Tibial nerve (tissue), 4 donors: ENCODE measurements around the gene PICK1. TPM values are rescaled to one million over a fixed set of nuclear protein-coding genes. Genes with fewer than 3 reads are reported as not detected.
A peak's percentile ranks its signal among the peaks of the same experiment; 100 is the strongest.

Experiments used
- DNase-seq, 2 donors: peaks; one replicate each; pipeline ENCODE4 v3.0.0-alpha.2; 2019; ENCODE audit warnings: low spot score in 2 of 2
- H3K27ac ChIP-seq, 4 donors: fragments of 200-600 bp; sonication (generic) in 3 of 4; one replicate each; pipeline ENCODE4 v1.5.1; 2017 to 2019; ENCODE audit warnings: mild to moderate bottlenecking in 1 of 4
- H3K27me3 ChIP-seq, 2 donors: fragments of 200-600 bp; sonication (generic) in 1 of 2; one replicate each; pipeline versions ENCODE4 v1.5.1 to v1.6.0; 2017 to 2019
- H3K36me3 ChIP-seq, 3 donors: fragments of 200-600 bp; sonication (generic); one replicate each; pipeline ENCODE4 v1.5.1; 2018 to 2019
- H3K4me1 ChIP-seq, 4 donors: fragments of 200-600 bp; sonication (generic) in 3 of 4; one replicate each; pipeline ENCODE4 v1.5.1; 2017 to 2019
- H3K4me3 ChIP-seq, 4 donors: fragments of 200-600 bp; sonication (generic) in 3 of 4; one replicate each; pipeline ENCODE4 v1.5.1; 2017 to 2019; ENCODE audit warnings: mild to moderate bottlenecking in 1 of 4, moderate library complexity in 1 of 4
- H3K9me3 ChIP-seq, 4 donors: fragments of 200-600 bp; sonication (generic) in 3 of 4; one replicate each; pipeline ENCODE4 v1.5.1; 2017 to 2019
- EP300 ChIP-seq, 2 donors: sonication (generic); formaldehyde crosslinking; IDR thresholded peaks; one replicate each; pipeline ENCODE4 v1.6.1; 2017; ENCODE audit warnings: antibody characterized with exemption in 2 of 2, mild to moderate bottlenecking in 1 of 2
- POLR2A ChIP-seq, 2 donors: fragments of 450-650 bp; IDR thresholded peaks; one replicate each; pipeline ENCODE4 v1.6.1; 2017; ENCODE audit warnings: antibody characterized with exemption in 2 of 2, mild to moderate bottlenecking in 2 of 2, moderate library complexity in 2 of 2
- WGBS, 2 donors: methylation state at CpG; one replicate each; pipeline ENCODE4 v1.1.5; 2018; 5-methylcytosine and 5-hydroxymethylcytosine counted together
- total RNA-seq, 4 donors: library from RNA; depleted of rRNA; stranded (reverse); fragments of >200 nt; gene quantifications; one replicate each; pipeline ENCODE4 v1.1.0, GENCODE V29; 2016
- TF ChIP-seq, protein P1 (sequence below), 5 experiments: fragments of 200-600 bp in 3 of 5; fragments of 450-650 bp in 2 of 5; sonication (generic) in 3 of 5; IDR thresholded peaks; one replicate each; pipeline ENCODE4 v1.5.1; 2016 to 2019; ENCODE audit warnings: antibody characterized with exemption in 5 of 5, mild to moderate bottlenecking in 3 of 5, moderate library complexity in 2 of 5

PICK1 gene
- total RNA-seq, 4 donors from 2014 or later = 32.1 to 49.8 (median 44.2) TPM

DNA sequence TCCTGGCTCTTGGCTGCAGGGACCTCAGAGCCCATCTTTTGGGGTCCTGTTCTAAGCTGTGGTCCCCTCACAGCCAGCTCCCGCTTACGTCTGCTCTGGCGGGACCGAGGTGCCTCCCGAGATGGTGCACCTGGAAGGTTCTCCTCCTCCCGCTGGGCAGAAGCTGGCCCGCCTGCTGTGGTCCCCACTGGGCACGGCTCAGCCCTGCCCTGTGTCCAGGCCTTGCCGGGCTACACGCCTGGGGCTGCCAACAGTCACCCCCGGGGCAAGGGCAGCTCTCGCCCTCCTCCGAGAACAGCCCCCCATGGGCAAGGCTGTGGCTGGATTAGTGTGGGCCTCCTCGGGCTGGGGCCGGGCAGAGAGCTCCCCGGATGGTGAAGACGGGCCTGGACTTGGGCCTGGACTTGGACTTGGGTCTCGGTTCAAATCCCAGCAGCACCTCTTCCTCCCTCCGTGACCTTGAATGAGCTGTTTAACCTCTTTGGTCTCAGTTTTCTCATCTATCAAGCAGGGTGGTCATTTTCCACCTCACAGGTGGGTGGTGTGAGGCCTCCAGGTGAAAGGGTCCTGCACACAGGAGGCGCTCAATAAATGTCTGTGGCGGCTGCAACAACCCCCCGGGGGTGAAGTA, 52.3 kb downstream of the PICK1 start:
- TF ChIP-seq, protein P1, sequence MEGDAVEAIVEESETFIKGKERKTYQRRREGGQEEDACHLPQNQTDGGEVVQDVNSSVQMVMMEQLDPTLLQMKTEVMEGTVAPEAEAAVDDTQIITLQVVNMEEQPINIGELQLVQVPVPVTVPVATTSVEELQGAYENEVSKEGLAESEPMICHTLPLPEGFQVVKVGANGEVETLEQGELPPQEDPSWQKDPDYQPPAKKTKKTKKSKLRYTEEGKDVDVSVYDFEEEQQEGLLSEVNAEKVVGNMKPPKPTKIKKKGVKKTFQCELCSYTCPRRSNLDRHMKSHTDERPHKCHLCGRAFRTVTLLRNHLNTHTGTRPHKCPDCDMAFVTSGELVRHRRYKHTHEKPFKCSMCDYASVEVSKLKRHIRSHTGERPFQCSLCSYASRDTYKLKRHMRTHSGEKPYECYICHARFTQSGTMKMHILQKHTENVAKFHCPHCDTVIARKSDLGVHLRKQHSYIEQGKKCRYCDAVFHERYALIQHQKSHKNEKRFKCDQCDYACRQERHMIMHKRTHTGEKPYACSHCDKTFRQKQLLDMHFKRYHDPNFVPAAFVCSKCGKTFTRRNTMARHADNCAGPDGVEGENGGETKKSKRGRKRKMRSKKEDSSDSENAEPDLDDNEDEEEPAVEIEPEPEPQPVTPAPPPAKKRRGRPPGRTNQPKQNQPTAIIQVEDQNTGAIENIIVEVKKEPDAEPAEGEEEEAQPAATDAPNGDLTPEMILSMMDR (IDR thresholded peaks at IDR 0.05) = no peak
- TF ChIP-seq POLR2A (IDR thresholded peaks at IDR 0.05) (no peak), EP300 (IDR thresholded peaks at IDR 0.05) (no peak)
- Histone ChIP-seq H3K4me1 (peaks cover 0 to 43% (median 12%) of the 10 kb centered on the region in 4 donors), H3K27me3 (no peaks in the 10 kb centered on the region), H3K9me3 (no peaks in the 10 kb centered on the region), H3K36me3 (peaks cover 0 to 12% (median 0%) of the 10 kb centered on the region in 3 donors), H3K4me3 (no peak overlapping the region), H3K27ac (peak overlapping the region in 1 of 4 donors; percentile 65)
- no peak for DNase-seq
- WGBS, 2 donors = 82 to 84% methylated on average over 10 to 18 of the region's 22 CpGs

DNA sequence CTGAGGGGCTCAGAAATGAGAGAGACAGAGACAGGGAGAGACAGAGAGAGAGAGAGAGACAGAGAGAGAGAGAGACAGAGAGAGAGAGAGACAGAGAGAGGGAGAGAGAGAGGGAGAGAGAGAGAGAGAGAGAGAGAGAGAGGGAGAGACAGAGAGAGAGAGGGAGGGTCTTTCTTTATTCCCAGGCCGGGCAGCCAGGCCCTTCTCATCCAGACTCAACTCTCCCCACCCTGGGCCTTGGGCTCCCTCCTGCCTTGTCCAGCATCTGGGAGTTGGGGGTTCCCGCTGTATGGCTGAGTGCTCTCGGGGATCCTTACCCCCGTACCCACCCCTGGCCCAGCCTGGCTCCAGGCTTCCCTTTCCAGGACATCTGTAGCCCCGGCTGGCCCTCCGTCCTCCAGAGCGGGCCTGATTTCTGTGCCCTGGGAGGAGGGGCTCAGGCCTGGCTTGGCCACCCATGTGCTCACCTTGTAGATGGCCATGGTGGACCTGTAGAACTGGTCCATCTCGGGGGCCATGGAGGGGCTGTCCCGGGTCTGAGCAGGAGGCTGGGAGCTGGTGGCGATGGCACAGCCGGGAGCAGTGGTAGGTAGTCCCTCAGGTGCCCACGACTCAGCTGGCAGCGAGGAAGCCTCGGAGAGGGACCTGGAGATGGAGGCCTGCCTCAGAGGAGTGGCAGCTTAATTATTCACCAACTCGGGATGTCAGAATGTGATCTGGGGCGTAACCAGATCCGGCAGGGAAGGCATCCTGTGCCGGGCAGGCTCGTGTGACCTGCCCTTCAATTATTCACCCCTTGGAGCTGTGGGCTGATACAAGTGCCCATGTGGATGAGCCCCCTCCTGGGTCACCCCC, 53.0 kb downstream of the PICK1 start, which contains the start of gene BAIAP2L2:
BAIAP2L2 (minus strand) TSS at position 677 of the 855 bp plus-strand sequence; CDS start at position 518, 159 bp downstream.
- 85 to 88% methylated on average over 16 to 19 of the region's 19 CpGs for WGBS, 2 donors
- Histone ChIP-seq H3K36me3 (peaks cover 0 to 15% (median 0%) of the 10 kb centered on the region in 3 donors), H3K9me3 (no peaks in the 10 kb centered on the region), H3K4me3 (peak within 1 kb of the TSS in 1 of 4 donors; percentile 21), H3K27ac (peak within 1 kb of the TSS in 1 of 4 donors; percentile 65), H3K27me3 (no peaks in the 10 kb centered on the region), H3K4me1 (peaks cover 0 to 47% (median 13%) of the 10 kb centered on the region in 4 donors)
- TF ChIP-seq, protein P1 (IDR thresholded peaks at IDR 0.05) = no peak
- no peak for TF ChIP-seq EP300 (IDR thresholded peaks at IDR 0.05)
- no peak for TF ChIP-seq POLR2A (IDR thresholded peaks at IDR 0.05)
- no peak for DNase-seq

DNA sequence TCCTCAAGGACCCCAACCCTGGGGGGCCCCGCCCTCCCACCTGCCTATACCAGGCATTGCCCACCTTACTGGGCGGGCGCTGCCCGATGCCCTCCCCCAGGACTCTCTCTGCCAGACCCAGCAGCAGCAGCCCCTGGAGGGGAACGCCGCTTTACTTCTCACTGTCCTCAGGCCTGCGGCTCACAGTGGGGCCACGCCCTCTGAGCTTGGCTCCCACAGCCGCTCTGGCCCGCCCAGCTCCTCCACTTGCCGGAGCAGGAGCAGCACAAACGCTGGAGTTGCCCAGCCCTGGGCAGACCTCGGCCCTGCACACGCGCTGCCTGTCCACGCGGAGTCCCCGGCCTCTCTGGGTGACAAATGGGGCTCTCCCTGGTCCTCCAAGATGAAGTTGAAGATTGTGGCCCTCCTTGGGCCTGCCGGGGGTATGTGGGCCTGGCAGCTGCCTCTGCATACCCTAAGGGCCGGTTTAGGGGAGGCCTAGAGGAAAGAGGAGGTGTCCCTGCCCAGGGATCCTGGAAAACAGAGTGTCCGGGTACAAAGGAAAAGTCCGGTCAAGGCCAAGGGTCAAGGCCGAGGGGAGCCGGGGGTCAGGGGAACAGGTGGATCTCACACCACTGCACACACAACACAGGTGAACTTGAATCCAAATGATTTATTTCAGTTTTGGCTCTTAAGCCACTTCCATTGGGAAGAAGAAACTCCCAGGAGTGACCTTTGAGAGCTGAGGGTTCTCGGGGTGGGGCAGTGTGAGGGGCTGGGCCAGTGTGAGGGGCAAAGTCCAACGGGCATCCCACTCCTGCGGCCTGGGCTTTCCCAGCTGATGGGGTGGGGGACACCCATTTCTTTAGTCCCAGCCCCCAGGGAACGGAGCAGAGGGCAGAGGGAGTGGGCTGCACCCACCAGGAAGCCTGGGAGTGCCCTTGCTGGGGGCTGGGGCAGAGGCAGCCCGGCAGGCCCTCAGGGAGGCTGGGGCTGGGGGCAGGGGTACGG, 54.0 kb downstream of the PICK1 start:
- Histone ChIP-seq H3K36me3 (peaks cover 0 to 24% (median 0%) of the 10 kb centered on the region in 3 donors), H3K27ac (peak overlapping the region in 1 of 4 donors; percentile 65), H3K27me3 (no peaks in the 10 kb centered on the region), H3K4me3 (no peak overlapping the region), H3K9me3 (no peaks in the 10 kb centered on the region), H3K4me1 (peaks cover 0 to 47% (median 13%) of the 10 kb centered on the region in 4 donors)
- WGBS, 2 donors = 74 to 77% methylated on average over 24 to 25 of the region's 30 CpGs
- TF ChIP-seq EP300 (IDR thresholded peaks at IDR 0.05) (no peak), POLR2A (IDR thresholded peaks at IDR 0.05) (no peak)
- TF ChIP-seq, protein P1 (IDR thresholded peaks at IDR 0.05) = no peak
- no peak for DNase-seq

DNA sequence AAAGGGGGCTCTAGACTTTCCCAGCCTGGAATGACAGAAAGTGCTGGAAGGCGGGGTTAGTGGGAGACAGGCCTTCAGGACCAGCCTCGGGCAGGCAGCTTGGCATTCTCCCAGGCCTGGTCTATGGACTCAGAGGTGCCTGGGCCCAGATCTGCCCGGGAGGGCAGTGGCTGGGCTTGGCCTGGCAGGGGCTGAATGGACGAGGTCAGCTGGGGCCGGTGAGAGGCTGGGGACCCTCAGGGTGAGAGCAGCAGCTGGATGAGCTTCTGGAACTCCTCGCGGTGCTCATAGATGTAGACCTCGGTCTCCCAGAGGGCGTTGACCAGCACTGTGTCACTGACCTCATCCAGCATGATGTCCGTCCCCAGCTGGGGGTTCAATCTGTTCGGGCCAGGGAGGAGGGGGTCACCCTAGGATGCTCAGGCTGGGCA, 54.7 kb downstream of the PICK1 start:
- Histone ChIP-seq H3K9me3 (no peaks in the 10 kb centered on the region), H3K27me3 (no peaks in the 10 kb centered on the region), H3K4me3 (no peak overlapping the region), H3K4me1 (peaks cover 0 to 47% (median 13%) of the 10 kb centered on the region in 4 donors), H3K36me3 (peaks cover 0 to 24% (median 0%) of the 10 kb centered on the region in 3 donors), H3K27ac (peak overlapping the region in 1 of 4 donors; percentile 65)
- no peak for TF ChIP-seq EP300 (IDR thresholded peaks at IDR 0.05)
- TF ChIP-seq, protein P1 (IDR thresholded peaks at IDR 0.05) = no peak
- TF ChIP-seq POLR2A (IDR thresholded peaks at IDR 0.05) = no peak
- no peak for DNase-seq
- 42 to 48% methylated on average over 8 to 9 of the region's 11 CpGs for WGBS, 2 donors
